Adipose tissue (tissue), 3 donors: Measurements from ENCODE around the gene RTN4R. TPM values are rescaled to one million over a fixed set of nuclear protein-coding genes. Genes with fewer than 3 reads are reported as not detected.
"Not testable (repeated sequence)": the region's sequence is repeated elsewhere in the genome, so short reads cannot be mapped to it uniquely, and the experiment has no call there.

ENCODE experiments used
- H3K27ac ChIP-seq: one replicate; pipeline ENCODE4 v1.5.1; 2013; ENCODE audit warnings: low read depth, low read length
- WGBS, 3 donors: extraction: QIAGEN DNeasy Blood & Tissue Kit; methylation state at CpG; one replicate each; pipeline ENCODE4 v1.1.7; 2013; 5-methylcytosine and 5-hydroxymethylcytosine counted together
- polyA plus RNA-seq, 3 donors: library from polyadenylated mRNA; stranded (reverse); fragments of 200-250 nt; gene quantifications; one replicate each; pipeline ENCODE4 v1.2.3, GENCODE V29; 2013
- donor health status: healthy with polysubstance abuse.
- donor health status: Bipolar disorder and iron deficiency.
- donor health status: healthy.

The RTN4R gene
- polyA plus RNA-seq, 3 donors, result 0.22 to 7.2 (median 0.59) TPM

- 63 to 75% (median 66%) methylated on average over 5 of the region's 5 CpGs for WGBS, 3 donors
- no peak overlapping the region for H3K27ac ChIP-seq
These were observed 23.1 kb upstream of the RTN4R start for GRCh38 chr22:20291249-20291586.

- 80 to 84% (median 81%) methylated on average over 13 of the region's 13 CpGs for WGBS, 3 donors
These were observed 22.6 kb upstream of the RTN4R start for GRCh38 chr22:20290578-20291248.

GRCh38 chr22:20290045-20290392 lies 21.9 kb upstream of the RTN4R start:
- no peak overlapping the region for H3K27ac ChIP-seq
- WGBS, 3 donors, result 80 to 87% (median 80%) methylated on average over 10 of the region's 10 CpGs

More at GRCh38 chr22:20290578-20291248, 22.6 kb upstream of the RTN4R start:
- H3K27ac ChIP-seq, result no peak overlapping the region

- H3K27ac ChIP-seq, result not testable (repeated sequence)
- WGBS, 3 donors, result 62 to 81% (median 78%) methylated on average over 17 to 22 of the region's 23 CpGs
These were observed 21.3 kb upstream of the RTN4R start for GRCh38 chr22:20289182-20290044.

GRCh38 chr22:20286784-20287423 lies 18.8 kb upstream of the RTN4R start:
- not testable (repeated sequence) for H3K27ac ChIP-seq
- WGBS, 3 donors, result 54 to 73% (median 57%) methylated on average over 12 to 19 of the region's 20 CpGs

- not testable (repeated sequence) for H3K27ac ChIP-seq
- WGBS, 3 donors, result 16 to 32% (median 19%) methylated on average over 8 of the region's 8 CpGs
These were observed 18.2 kb upstream of the RTN4R start for GRCh38 chr22:20286312-20286660.

- not testable (repeated sequence) for H3K27ac ChIP-seq
- 20 to 37% (median 29%) methylated on average over 5 to 10 of the region's 12 CpGs for WGBS, 3 donors
These were observed 17.6 kb upstream of the RTN4R start for GRCh38 chr22:20285473-20286311.

GRCh38 chr22:20284471-20285086 lies 16.5 kb upstream of the RTN4R start:
- 81 to 85% (median 83%) methylated on average over 13 of the region's 13 CpGs for WGBS, 3 donors
- H3K27ac ChIP-seq, result no peak overlapping the region

GRCh38 chr22:20283674-20284066 lies 15.6 kb upstream of the RTN4R start:
- H3K27ac ChIP-seq, result no peak overlapping the region
- 69 to 81% (median 79%) methylated on average over 5 of the region's 5 CpGs for WGBS, 3 donors

GRCh38 chr22:20282901-20283673 lies 15.0 kb upstream of the RTN4R start:
- WGBS, 3 donors, result 82 to 87% (median 83%) methylated on average over 15 of the region's 15 CpGs
- H3K27ac ChIP-seq, result no peak overlapping the region

- WGBS, 3 donors, result 75 to 83% (median 83%) methylated on average over 12 of the region's 12 CpGs
- H3K27ac ChIP-seq, result no peak overlapping the region
These were observed 13.8 kb upstream of the RTN4R start for GRCh38 chr22:20281891-20282290.

GRCh38 chr22:20281473-20281872 lies 13.4 kb upstream of the RTN4R start:
- not testable (repeated sequence) for H3K27ac ChIP-seq
- 75 to 78% (median 75%) methylated on average over 9 of the region's 9 CpGs for WGBS, 3 donors

GRCh38 chr22:20280866-20281265 lies 12.7 kb upstream of the RTN4R start:
- 72 to 81% (median 76%) methylated on average over 10 to 12 of the region's 12 CpGs for WGBS, 3 donors
- H3K27ac ChIP-seq, result no peak overlapping the region

GRCh38 chr22:20280163-20280562 lies 12.0 kb upstream of the RTN4R start:
- WGBS, 3 donors, result 76 to 87% (median 83%) methylated on average over 7 to 16 of the region's 21 CpGs
- H3K27ac ChIP-seq, result not testable (repeated sequence)

GRCh38 chr22:20279662-20280134 lies 11.6 kb upstream of the RTN4R start:
- no peak overlapping the region for H3K27ac ChIP-seq
- 67 to 73% (median 69%) methylated on average over 12 to 15 of the region's 15 CpGs for WGBS, 3 donors

- 82 to 89% (median 83%) methylated on average over 16 to 22 of the region's 22 CpGs for WGBS, 3 donors
- not testable (repeated sequence) for H3K27ac ChIP-seq
These were observed 10.8 kb upstream of the RTN4R start for GRCh38 chr22:20278726-20279490.
